ENCODE measurements around the gene ZNF446. TPM values are rescaled to one million over a fixed set of nuclear protein-coding genes. Genes with fewer than 3 reads are reported as not detected.
"Not testable (repeated sequence)": the region's sequence is repeated elsewhere in the genome, so short reads cannot be mapped to it uniquely, and the experiment has no call there.

ZNF446 gene
- total RNA-seq, 1 donor from 2014 or later, result 18.0 TPM

DNA sequence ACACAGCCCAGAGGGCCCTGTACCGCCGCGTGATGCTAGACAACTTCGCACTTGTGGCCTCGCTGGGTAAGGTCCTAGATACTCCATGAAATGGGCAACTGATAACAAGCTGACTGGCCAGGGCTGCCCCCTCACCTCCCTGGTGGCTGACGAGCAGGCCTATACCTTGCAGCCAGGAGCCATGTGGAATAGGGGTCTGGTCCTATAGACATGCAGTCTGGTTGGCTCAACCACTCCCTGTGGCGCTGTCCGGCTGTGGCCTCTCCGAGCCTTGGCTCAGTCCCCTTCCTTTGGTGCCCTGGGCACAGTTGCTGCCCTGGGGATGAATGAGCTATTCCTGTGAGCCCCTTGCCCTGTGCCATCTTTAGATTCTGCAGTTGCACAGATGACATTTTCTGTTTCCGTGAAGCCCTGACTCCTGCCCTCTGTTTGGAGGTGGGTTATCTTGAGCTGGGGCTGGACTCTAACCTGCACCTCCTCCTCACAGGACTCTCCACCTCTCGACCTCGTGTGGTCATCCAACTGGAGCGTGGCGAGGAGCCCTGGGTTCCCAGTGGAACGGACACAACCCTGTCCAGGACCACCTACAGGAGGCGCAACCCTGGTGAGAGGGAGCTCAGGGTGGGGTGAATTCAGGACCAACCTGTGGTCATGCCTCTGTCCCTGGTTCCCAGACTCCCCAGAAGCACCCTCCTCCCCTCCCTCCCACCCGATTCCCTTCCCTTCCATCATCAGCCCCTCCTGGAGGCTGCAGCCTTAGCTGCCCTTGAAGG lies 6.7 kb upstream of the ZNF446 start:
- DNase-seq (ENCODE audit: low spot score), result no peak

DNA sequence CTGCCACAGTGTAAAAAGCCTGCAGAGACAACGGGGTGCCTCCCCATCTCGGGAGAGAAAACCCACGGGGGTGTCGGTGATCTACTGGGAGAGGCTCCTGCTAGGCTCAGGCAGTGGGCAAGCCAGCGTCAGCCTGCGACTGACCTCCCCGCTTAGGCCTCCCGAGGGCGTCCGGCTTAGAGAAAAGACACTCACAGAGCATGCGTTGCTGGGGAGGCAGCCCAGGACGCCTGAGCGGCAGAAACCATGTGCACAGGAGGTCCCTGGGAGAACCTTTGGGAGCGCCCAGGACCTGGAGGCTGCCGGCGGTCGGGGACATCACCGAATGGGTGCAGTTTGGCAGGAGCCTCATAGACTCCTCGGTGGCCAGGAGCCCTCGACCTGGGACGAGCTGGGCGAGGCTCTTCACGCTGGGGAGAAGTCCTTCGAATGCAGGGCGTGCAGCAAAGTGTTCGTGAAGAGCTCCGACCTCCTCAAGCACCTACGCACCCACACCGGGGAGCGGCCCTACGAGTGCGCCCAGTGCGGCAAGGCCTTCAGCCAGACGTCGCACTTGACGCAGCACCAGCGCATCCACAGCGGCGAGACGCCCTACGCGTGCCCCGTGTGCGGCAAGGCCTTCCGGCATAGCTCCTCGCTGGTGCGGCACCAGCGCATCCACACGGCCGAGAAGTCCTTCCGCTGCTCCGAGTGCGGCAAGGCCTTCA lies 5.2 kb upstream of the ZNF446 start:
- DNase-seq (ENCODE audit: low spot score), result not testable (repeated sequence)

GRCh38 chr19:58471736-58472135 lies 4.4 kb upstream of the ZNF446 start:
- no peak for DNase-seq (ENCODE audit: low spot score)

- no peak for DNase-seq (ENCODE audit: low spot score)
Observed at GRCh38 chr19:58473775-58474174, 2.4 kb upstream of the ZNF446 start.

GRCh38 chr19:58474291-58474996 lies 1.7 kb upstream of the ZNF446 start:
- no peak for DNase-seq (ENCODE audit: low spot score)

DNA sequence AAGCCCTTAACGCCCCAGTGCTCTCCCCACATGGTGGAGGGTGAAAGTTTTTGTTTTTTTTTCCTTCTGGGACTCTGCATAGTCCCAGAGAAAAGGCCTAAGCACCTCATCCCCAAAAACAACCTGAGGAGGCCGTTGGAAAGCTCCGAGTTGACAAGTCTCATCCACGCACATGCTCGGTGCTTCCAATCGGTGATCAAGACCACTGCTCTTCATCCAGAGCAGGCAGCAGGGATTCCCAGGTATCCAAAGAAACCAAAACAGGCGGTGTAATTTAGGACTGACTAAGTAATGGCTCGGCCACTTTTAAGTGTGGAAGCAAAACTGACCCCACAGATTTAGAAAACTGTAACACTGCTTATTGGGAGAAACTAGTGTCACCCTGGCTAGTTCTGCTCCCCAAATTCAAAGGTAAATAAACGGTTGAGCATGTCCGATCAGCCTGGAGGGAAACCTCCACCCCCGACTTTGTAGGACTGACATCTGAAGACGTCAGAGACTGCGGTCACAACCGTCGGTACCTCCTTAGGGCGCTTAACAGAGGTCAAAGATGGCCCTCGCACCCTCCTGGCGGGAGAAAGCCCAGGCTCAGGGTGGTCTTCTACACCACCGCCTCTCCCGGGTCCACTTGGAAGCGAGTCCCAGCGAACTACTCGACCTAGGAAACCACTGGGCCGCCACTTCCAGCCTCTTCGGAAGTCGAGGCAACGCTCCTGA lies 997 bp upstream of the ZNF446 start:
- no peak for DNase-seq (ENCODE audit: low spot score)

DNA sequence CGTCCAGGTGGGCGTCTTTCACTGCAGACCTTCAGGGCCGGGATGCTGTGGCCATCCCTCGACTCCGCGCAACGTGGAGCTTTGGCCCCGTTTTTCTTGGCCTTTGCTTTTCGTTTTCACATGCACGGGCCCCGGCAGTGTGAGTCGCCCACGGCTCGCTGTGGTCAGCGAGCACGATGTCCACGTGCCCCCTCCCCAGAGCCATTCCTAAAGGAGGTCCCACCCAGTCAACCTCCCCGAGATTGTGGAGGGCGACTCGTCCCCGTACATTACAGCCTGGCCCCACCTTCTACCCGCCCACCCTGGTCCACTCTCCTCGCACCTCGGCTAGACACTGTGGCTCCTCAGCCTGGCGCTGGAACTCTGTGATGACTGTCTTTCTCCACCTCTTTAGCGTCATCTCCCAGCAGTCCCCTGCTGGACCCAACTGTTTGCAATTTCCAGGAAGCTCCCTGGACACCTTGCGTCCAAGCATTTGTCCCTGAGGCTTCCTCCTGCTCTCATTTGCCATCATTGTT lies 405 bp downstream of the ZNF446 start:
- no peak for DNase-seq (ENCODE audit: low spot score)

DNA sequence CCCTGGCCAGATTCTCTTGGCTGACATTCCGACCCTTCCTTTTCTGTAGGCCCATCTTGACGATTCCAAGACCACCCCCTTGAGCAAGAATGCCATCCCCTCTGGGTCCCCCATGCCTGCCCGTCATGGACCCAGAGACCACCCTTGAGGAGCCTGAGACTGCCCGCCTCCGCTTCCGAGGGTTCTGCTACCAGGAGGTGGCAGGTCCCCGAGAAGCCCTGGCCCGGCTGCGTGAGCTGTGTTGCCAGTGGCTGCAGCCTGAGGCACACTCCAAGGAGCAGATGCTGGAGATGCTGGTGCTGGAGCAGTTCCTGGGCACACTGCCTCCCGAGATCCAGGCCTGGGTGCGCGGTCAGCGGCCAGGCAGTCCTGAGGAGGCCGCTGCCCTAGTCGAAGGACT lies 978 bp downstream of the ZNF446 start:
- DNase-seq (ENCODE audit: low spot score), result no peak

GRCh38 chr19:58477871-58478270 lies 1.7 kb downstream of the ZNF446 start:
- no peak for DNase-seq (ENCODE audit: low spot score)

DNA sequence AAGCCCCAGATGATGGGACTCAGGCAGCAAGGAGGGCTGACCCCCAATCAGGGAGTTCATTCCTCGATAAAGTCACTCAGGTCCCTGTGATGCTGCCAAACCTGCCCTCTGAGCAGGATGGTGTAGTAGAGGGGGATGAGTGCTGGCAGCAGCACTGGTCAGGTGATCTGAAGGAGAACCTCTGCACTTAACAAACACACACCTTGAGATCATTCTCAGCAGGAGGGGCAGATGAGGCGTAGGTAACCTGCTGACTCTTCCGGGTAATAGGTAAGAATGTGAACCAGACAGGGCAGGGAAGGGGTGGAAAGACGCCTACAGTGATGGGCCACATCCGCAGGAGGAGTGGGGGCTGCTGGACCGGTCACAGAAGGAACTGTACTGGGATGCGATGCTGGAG lies 3.2 kb downstream of the ZNF446 start:
- no peak for DNase-seq (ENCODE audit: low spot score)

GRCh38 chr19:58479736-58480480 lies 3.8 kb downstream of the ZNF446 start:
- no peak for DNase-seq (ENCODE audit: low spot score)

DNA sequence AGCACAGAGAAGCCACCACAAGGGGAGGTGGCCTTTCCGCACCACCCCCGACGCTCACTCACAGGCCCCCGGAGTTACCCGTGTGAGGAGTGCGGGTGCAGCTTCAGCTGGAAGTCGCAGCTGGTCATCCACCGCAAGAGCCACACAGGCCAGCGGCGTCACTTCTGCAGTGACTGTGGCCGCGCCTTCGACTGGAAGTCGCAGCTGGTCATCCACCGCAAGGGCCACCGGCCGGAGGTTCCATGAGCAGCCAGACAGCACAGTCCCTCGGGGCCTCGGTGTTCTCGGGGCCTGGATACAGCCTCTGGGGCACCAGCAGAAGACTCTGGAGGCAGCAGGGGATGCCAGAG lies 4.3 kb downstream of the ZNF446 start:
- no peak for DNase-seq (ENCODE audit: low spot score)

DNA sequence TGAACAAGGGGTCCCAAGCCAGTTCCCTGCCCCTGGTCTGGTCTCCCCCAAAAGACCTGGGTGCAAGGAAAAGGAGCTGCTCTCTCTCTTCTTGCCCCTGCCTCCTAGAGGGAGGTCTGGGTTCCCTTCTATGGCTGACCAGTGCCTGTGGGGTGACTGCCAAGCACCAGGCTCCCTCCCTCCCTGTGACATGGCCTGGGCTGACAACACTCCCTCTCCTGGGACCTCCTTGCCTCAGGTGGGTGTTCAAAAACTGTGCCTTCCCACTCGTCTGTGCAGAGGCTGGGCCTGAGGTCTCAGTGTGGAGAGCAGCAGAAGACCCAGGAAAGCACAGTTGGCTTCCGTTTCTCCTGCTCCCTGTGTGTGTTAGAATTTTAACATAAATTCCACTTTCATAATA lies 4.7 kb downstream of the ZNF446 start:
- no peak for DNase-seq (ENCODE audit: low spot score)

- DNase-seq (ENCODE audit: low spot score), result no peak
Observed at GRCh38 chr19:58482372-58482771, 6.2 kb downstream of the ZNF446 start.

DNA sequence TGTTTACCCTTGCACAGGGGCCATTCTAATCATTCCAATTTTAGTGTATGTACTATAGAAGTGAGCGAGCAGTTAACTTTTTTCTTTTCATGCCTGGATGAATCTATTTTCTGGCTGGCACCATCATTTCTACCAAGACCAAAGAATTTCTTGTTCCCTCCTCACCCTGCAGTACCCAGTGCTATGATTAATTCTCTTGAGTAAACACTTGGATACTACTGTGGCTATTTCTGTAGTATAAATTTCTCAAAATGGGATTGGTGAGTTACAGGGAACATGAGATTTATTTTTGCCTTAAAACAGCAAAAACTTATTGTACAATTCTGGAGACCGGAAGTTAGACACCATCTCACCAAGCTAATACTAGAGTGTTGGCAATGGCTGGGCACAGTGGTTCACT lies 7.6 kb downstream of the ZNF446 start:
- DNase-seq (ENCODE audit: low spot score), result no peak

DNA sequence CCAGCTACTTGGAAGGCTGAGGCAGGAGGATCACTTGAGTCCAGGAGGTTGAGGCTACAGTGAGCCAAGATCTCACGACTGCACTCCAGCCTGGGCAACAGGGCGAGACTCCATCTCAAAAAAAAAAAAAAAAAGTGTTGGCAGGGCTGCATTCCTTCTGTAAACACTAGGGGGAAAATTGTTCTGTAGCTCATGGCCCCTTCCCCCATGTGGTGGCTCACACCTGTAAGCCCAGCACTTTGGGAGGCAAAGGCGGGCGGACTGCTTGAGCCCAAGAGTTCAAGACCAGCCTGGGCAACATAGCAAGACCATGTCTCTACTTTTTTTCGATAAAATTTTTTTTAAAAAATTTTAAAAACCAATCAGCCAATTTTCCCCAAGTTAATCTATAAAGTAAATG lies 8.2 kb downstream of the ZNF446 start:
- DNase-seq (ENCODE audit: low spot score), result not testable (repeated sequence)

GRCh38 chr19:58491393-58491792 lies 15.2 kb downstream of the ZNF446 start:
- no peak for DNase-seq (ENCODE audit: low spot score)

DNA sequence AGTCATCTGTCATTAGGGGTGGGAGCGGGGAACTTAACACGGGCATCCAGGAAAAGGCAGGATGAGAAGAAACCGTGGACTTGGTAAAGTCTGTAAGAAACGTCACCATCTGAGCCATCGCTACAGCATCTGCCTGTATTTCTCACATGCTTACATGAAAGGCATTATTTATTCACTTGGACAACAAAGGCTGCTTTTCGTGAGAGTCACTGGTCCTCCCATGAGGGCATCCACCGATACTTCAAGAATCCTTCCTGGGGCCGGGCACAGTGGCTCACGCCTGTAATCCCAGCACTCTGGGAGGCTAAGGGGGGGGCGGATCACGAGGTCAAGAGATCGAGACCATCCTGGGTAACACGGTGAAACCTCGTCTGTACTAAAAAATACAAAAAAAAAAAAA lies 16.1 kb downstream of the ZNF446 start:
- DNase-seq (ENCODE audit: low spot score), result no peak

DNA sequence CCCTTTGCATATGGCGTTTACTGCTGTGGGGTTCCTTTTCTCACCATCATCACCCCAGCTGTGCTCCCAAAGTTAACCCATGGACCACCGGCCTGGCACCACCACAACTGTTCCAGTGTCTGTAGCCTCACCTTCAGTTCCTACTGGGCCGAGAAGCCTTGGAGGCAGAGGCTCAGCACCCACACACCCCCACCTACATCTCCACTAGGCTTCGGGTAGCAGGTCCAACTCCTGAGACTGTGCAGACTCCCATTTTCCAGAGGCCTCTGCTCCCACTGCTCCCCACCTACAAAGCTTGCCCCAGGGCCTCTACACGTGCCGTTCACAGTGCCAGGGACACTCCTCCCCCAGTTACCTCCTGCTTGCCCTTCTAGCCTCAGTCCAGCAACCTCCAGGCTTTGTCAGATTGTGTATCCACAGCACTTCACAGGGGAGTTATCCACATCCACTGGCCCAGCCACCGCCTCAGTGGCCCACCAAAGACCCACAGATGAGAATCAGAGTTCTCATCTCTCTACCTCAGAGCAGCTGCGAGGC lies 21.6 kb downstream of the ZNF446 start:
- DNase-seq (ENCODE audit: low spot score), result no peak

GRCh38 chr19:58498316-58499020 lies 22.3 kb downstream of the ZNF446 start:
- DNase-seq (ENCODE audit: low spot score), result no peak
